GM21825 (cell line): ENCODE results near the gene CEP250.
"Not testable (repeated sequence)": the region's sequence is repeated elsewhere in the genome, so short reads cannot be mapped to it uniquely, and the experiment has no call there.

Experiments used
- ATAC-seq: cut with Tn5 transposase; IDR thresholded peaks from one replicate; pipeline ENCODE4 v1.9.1; 2021; ENCODE audit warnings: mild to moderate bottlenecking, moderate library complexity; ENCODE audit not compliant: unreplicated experiment

CEP250 gene

DNA sequence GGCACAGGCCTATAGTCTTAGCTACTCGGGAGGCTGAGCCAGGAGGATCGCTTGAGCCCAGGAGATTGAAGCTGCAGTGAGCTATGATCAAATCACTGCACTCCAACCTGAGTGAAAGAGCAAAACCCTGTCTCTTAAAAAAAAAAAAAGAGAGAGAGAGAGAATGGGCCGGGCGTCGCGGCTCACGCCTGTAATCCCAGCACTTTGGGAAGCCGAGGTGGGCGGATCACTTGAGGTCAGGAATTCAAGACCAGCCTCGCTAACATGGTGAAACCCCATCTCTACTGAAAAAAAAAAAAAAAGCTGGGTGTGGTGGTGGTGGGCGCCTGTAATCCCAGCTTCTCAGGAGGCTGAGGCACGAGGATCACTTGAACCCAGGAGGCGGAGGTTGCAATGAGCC, 5.5 kb upstream of the CEP250 start:
- not testable (repeated sequence) for ATAC-seq

DNA sequence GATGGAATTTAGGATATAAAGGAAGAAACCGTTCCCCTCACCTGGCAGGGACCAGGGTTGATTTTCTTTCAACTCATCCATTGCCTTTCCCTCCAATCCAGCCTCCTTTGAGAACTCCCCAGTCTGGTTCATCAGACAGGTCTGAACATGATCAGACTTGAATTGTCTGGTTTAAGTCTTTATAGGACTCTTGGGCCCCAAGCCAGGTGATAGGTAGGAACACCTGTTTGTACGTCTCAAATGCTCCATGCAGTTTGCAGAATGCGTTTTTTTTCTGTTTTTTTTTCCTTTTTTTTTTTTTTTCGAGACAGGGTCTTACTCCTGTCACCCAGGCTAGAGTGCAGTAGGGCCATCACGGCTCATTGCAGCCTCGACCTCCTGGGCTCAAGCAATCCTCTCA, 4.1 kb upstream of the CEP250 start:
- no peak for ATAC-seq

DNA sequence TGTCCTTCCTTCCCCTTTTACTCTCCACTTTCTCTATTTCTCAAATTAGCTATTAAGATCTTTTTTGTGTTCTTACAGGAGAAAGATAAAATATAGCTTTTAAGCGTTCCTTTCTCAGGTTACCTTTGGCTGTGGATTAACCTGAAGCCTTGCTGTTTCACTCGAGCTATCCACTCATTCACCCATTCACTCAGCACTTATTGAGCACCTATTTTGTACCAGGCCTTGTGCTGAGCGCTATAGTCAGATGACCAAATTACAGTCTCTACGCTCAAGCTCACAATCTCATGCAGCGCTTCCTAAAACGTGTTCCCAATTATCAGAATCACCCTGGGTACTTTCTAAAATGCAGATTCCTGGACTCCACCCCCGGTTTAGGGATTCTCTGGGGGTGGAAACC, 1.8 kb upstream of the CEP250 start:
- ATAC-seq = no peak

GRCh38 chr20:35456700-35457099, 1.3 kb downstream of the CEP250 start:
- ATAC-seq = not testable (repeated sequence)

DNA sequence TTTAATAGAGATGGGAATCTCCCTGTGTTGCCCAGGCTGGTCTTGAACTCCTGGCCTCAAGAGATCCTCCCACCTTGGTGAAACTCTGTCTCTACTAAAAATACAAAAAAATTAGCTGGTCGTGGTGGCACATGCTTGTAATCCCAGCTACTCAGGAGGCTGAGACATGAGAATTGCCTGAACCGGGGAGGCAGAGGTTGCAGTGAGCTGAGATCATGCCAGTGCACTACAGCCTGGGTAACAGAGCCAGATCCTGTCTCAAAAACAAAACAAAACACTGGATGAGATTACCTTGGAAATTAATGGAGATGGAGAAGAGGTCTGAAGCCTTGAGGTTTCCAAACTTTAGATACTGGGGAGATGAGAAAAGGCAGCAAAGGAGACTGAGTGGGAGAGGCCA, 2.1 kb downstream of the CEP250 start:
- ATAC-seq = not testable (repeated sequence)

- no peak for ATAC-seq
Measured at GRCh38 chr20:35458388-35458787, 3.0 kb downstream of the CEP250 start.

DNA sequence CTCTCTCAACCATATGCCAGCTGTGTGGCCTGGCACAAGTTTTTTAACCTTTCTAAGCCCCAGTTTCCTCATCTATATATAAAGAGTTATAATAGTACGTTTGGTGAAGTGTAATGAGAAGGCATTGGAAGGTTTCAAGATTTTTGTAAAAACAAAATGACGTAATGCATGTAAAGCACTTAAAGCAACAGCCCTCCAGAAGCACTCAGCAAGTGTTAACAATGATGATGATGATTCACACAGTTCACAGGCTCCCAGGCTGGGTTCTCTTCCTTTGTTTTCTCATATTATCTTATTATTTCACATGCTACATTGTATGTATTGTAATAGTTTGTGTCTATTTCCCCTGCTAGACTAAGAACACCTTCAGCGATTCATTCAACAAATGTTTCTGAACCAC, 6.2 kb downstream of the CEP250 start:
- ATAC-seq = no peak

DNA sequence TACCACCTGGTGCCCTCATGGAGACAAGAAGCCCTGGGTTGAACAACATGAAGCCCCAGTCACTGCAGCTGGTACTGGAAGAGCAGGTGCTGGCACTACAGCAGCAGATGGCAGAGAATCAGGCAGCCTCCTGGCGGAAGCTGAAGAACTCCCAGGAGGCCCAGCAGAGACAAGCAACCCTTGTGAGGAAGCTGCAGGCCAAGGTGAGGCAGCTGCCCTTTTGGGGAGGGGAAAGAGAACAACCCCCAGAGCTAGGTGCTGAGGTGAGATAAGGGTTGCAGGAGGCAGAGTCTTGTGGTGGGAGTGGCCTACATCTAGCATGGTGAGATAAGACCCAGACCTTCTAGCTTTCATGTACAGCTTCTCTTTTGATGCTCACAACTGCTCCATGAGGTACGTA, 7.0 kb downstream of the CEP250 start:
- no peak for ATAC-seq

DNA sequence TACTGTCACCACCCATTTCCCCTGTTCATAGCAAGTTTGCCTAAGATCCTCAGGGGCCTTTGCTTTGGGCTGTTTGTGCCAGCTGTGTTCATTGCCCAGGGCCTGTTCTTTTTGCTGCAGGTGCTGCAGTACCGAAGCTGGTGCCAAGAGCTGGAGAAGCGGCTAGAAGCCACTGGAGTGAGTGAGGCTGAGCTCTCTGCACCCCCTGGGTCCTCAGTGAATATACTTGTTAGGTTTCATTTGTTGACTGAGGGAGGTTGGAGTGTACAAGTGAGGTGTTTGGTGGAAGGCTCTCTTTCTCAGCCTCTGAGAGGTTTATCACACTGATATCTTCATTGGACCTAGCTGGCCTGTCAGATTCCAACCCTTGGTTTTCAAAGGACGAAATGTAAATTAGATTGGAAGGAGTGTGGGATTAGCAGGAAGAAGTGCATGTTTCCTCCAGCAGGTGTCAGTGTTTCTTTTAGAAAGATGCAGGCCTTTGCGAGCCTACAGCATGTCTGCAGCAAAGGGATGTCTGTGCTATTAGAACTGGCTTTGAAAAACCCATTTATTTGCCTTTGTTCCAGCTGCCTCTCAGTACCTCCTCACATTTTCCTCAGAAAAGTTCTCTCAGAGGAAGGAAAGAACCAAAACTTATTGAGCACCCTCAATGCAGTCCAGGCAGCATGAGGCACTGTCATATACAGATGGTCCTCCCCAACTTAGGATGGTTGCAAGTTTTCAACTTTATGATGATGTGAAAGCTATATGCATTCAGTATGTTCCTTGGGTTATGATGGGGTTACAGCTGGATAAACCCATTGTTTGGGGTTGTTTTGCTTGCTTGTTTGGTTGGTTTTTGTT, 8.3 kb downstream of the CEP250 start:
- ATAC-seq = no peak

DNA sequence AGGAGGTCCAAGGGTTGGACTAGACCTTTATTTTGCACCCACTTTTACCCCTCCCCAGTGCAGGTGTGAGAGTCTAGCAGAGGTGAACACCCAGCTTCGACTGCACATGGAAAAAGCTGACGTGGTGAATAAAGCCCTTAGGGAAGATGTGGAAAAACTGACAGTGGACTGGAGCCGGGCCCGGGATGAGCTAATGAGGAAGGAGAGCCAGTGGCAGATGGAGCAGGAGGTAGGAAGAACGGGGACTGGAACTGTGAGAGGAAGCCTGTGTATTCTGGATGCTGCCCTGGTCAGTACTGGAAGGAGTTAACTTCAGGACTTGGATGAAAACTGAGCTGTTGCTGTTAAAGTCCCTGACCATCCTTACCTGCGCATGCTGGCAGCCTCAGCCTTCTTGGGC, 10.6 kb downstream of the CEP250 start:
- no peak for ATAC-seq

DNA sequence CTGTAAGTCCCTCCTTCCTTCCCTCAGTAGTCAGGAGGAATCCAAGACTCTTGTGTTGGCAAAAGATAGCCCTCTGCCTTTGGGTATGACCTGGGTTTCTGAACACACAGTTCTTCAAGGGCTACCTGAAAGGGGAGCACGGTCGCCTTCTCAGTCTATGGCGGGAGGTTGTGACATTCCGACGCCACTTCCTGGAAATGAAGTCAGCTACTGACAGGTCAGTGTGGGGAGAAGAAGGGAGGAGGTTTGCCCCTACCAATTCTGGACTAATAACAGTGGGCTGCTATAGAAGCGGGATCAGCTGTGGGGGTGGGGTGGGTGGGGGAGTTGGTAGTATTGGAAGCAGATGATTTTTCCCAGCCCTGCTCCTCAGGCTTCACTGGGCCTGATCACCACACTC, 11.5 kb downstream of the CEP250 start:
- ATAC-seq = no peak

GRCh38 chr20:35467339-35468224, 12.2 kb downstream of the CEP250 start:
- no peak for ATAC-seq

DNA sequence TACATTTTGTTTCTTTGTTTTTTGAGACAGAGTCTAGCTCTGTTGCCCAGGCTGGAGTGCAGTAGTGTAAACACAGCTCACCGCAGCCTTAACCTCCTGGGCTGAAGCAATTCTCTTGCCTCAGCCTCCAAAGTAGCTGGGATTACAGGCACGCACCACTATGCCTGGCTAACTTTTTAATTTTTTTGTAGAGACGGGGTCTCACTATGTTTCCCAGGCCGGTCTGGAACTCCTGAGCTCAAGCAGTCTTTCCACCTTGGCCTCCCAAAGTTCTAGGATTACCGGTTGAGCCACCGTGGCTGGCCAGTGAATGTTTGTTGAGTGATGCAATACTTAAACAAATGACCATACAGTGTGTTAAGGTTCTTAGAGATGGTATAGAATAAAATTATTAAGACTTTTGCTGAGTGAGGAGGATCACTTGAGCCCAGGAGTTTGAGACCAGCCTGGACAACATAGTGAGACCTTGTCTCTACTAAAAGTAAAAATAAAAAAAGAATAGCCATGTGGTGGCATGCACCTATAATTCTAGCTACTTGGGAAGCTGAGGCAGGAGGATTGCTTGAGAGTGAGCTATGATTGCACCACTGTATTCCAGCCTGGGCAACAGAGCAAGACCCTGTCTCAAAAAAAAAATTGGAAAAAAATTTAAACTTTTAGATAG, 13.4 kb downstream of the CEP250 start:
- ATAC-seq = no peak

DNA sequence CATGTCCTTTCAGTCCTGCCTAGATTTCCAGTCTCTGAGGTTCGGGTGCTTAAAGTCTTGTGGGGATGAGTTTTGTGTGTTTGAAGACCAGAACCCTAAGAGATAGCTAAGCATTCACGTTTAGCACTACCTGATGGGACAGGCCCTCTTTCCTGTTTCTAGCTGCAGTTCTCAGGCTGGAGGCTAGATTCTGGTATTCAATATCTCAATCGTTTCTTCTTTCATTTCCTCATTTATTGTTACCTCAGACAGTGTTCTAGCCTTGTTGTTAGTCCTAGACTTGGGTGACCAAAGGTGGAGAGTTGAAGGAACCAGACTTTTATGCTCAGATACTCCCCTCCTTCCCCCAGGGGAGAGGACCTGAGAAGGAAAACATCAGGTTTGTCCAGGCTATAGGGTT, 16.8 kb downstream of the CEP250 start:
- no peak for ATAC-seq

DNA sequence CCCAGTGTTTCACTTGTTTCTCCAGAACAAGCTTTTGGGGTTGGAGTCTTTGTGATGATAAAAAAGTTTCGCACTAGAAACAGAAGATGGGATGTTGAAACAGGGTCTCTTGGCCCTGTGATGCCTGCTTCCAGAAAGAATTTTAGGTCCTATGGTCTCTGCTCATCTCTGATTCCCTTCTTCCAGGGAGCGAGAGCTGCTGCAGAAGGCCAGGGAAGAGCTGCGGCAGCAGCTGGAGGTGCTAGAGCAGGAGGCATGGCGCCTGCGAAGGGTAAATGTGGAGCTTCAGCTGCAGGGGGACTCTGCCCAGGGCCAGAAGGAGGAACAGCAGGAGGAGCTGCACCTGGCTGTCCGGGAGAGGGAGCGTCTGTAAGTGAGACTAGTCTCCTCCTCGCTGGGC, 18.3 kb downstream of the CEP250 start:
- ATAC-seq = no peak

DNA sequence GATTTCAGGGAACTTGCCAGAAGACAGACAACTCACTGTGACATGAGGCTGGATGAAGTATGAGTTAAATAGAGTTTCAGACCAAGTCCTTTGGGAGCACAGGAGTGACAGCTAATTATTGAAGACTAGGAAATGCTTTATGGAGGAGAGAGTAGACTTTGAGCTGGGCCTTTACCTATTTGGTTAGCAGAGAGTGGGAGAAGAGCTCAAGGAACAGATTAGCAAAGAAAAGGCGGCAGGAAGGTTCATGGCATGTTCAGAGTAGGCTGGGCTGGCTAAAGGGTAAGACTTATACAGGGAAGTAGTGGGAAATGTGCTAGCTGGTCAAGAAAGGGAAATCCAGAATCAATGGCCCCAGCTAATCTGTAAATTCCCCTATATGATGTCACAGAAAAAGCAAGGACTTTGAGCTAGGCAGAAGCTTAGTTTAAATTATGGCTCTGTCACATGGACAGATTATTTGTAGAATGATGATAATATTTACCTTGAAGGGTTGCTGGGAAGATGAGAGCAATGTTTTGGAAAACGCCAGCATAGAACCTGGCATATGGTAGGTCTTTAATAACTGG, 19.0 kb downstream of the CEP250 start:
- ATAC-seq = no peak

DNA sequence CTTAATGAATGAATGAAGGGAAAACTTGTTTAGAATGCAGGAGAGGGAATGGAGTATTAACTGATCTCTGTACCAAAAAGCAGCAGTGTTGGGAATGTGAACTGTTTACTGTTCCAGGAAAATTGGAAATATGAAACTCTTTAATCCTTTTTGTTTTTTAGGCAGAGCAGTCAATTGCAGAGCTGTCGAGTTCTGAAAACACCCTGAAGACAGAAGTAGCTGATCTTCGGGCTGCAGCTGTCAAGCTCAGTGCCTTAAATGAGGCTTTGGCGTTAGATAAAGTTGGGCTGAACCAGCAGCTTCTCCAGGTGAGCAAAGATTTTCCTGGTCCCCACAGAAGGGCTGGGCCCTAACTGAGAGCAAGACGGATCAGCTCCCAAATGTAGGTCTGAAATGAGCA, 20.9 kb downstream of the CEP250 start:
- no peak for ATAC-seq

- ATAC-seq = no peak
Measured at GRCh38 chr20:35478804-35479472, 23.5 kb downstream of the CEP250 start.

- no peak for ATAC-seq
Measured at GRCh38 chr20:35479798-35480197, 24.4 kb downstream of the CEP250 start.

GRCh38 chr20:35487479-35487878, 32.1 kb downstream of the CEP250 start:
- ATAC-seq = no peak

DNA sequence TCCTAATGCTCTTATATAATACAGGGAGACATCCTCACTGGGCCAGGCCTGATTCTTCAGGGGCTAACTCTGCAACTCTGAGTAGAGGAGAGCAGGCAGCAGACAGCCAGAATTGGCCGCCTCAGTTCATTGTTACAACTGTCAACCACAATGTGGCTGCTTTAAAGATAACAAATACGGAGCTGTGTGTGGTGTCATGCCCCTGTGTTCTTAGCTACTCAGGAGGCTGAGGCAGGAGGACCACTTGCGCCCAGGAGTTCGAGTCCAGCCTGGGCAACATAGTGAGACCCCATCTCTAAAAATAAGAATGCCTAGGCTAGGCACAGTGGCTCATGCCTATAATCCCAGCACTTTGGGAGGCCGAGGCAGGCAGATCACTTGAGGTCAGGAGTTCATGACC, 34.3 kb downstream of the CEP250 start:
- no peak for ATAC-seq
